GM23248 (cell line): ENCODE results near the gene CIRBP.

ENCODE experiments used
- EZH2 ChIP-seq: fragments of 200-600 bp; sonication (generic); IDR thresholded peaks from 2 replicates; pipeline ENCODE4 v1.6.1; 2018; ENCODE audit warnings: antibody characterized with exemption, mild to moderate bottlenecking; ENCODE audit not compliant: insufficient read depth, poor library complexity, severe bottlenecking
- EZH2phosphoT487 ChIP-seq: fragments of 200-600 bp; sonication (generic); IDR thresholded peaks from 2 replicates; pipeline ENCODE4 v1.6.1; 2018; ENCODE audit warnings: antibody characterized with exemption, moderate library complexity, mild to moderate bottlenecking, low read depth; ENCODE audit not compliant: insufficient read depth

DNA sequence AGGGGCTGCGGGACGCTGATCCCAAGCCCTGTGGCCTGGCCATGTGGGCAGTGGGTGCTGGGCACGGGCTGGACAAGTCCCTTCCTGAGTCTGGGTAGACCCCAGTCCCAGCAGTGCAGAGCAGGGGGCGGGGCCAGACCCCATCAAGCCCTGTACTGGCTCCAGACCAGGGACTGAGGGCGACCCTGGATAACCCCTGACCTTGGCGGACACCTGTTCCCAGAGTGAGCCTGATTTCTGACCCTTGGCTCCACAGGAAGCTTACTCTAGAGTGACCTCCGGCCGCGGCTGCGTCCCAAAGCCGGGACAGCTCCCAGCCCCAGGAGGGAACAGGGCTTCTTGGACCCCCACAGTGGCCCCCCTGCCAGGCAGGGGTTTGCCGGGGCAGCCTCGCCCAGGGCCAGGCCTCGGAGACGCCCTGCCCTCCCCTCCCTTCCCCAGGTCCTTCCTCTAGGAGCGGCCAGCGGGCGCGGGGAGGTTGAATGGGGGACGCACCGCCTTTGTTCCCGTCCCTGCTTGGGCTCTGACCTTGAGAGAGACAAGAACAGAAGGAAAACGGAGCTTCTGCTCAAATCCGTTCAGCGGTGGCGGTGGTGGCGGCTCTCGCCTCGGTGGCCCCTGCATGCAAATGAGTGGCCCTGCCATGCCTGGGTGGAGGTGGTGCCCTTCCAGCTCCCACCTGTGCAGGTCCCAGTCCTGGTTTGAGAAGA, 14.2 kb downstream of the CIRBP start:
- TF ChIP-seq EZH2 (no peak), EZH2phosphoT487 (no peak)
